ENCODE data around the gene S100A14.
"Not testable (repeated sequence)": the region's sequence is repeated elsewhere in the genome, so short reads cannot be mapped to it uniquely, and the experiment has no call there.

S100A14 gene

DNA sequence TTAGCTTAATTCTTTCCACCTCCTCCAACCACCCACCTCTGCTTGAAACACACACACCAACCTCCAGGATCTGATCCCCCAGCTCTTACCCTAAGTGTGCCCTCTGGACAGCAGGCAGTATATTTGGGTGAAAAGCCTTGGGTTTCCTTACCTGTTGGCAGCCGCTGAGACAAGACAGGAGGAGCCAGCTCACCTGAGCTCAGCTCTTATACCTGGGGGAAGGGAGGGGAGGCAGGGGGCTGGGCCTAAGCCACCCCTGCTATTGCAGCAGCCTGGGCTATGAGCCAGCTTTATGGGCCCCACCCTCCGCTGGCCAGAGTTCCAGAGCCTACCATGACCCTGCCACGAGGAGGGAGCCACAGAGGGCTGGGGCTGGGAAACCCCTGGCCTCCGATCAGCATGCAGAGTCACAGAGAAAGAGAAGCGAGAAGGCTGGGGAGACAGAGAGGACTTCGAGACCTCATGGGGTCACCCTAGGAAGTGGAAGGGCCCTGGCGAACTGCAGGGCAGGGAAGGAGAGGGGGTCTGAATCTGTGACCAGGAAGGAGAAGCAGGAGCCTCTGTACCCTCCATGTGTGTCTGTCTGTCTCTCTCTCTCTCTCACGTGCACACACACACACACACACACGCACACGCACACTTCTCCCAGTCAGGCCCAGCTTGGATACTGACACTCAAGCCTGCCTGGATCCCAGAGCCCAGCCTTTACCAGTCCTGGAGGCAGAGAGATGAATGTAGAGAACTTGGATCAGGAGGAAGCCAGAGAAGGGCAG lies at the start of gene S100A14:
TSS of gene S100A14 (minus strand) at position 182 of the 773 bp plus-strand sequence. CDS start 467 bp downstream, outside the sequence.
- no peak for DNase-seq

DNA sequence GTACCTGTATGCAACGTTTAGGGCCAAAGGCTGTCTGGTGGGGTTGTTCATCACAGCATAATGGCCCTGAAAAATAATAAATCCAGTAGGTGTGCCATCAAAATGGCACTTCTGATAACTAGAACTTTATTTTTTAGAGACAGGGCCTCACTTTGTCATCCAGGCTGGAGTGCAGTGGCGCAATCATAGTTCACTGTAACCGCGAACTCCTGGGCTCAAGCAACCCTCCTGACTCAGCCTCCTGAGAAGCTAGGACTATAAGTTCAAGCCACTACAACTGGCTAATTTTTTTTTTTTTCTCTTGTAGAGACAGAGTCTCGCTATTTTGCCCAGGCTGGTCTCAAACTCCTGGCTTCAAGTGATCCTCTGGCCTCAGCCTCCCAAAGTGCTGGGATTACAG lies 47.1 kb upstream of the S100A14 start:
- DNase-seq: no peak

DNA sequence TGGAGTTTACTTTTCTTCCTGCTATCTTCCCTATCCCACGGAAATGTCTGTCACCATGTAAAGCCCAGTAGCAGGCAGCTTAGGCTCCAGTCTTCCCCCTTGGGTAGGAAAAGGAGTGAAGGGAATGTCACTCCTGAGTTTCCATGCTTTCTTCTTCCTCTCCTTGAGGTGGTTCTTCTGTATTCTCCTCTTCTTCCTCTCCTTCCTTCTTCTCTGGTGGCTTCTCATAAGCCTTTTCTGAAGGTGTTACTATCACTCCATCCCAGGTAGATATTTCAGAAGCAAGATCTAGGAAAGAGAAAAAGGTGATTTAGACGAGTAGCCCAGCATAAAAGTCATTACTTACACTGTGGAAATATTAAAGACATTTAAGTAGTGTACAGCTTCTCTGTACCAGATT lies 46.1 kb upstream of the S100A14 start:
- no peak for DNase-seq

DNA sequence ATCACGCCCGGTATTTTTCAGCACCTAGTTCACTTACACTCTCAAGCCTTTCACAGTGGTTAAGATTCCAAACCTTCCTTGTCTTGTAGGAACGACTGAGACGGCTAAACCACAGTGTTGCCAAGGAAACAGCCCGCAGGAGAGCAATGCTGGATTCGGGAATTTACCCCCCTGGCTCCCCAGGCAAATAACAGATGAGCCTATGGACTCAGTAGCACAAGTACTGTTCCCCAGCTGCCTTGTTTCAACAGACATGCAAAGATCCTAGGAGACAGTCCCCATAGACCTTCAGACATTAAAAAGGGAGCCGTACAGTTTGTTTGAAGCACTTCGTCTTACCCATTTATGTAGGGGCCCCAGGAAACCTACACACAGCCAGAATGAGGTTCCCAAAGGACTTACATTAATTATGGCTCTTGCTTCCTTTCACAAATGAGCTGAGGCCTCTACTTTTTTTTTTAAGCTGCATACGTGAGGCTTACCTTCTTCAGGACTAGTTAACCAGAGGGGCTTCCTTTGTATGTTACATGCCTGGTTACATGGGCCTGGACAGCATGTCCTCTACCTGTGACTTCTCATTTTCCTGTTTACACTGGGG lies 45.1 kb upstream of the S100A14 start:
- no peak for DNase-seq

DNA sequence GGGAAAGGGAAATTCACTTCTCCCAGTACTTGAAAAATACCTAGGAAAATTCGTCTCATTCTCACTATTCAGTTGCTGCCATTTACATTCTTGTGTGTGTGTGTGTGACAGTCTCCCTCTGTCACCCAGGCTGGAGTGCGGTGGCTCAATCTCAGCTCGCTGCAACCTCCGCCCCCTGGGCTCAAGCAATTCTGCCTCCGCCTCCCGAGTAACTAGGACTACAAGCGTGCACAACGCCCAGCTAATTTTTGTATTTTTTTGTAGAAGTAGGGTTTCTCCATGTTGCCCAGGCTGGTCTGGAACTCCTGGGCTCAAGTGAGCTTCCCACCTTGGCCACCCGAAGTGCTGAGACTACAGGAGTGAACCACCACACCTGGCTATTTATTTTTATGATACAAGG lies 43.5 kb upstream of the S100A14 start:
- no peak for DNase-seq

DNA sequence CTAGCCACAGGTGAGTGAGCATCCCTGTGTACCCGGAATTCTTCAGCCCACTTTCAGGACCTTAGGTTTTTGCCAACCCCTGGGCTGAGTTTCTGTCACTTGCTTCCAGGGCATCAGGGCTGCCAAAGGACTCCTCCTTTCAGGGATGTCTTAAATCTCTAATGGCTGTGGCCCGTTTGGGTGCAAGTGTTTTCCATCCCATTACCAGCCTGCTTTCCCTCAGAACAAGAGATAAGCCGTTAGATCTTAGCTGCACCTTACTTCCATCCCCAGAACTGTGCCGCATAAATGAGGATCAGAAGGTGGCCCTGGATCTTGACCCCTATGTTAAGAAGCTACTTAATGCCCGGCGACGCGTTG lies 43.0 kb upstream of the S100A14 start:
- no peak for DNase-seq

DNA sequence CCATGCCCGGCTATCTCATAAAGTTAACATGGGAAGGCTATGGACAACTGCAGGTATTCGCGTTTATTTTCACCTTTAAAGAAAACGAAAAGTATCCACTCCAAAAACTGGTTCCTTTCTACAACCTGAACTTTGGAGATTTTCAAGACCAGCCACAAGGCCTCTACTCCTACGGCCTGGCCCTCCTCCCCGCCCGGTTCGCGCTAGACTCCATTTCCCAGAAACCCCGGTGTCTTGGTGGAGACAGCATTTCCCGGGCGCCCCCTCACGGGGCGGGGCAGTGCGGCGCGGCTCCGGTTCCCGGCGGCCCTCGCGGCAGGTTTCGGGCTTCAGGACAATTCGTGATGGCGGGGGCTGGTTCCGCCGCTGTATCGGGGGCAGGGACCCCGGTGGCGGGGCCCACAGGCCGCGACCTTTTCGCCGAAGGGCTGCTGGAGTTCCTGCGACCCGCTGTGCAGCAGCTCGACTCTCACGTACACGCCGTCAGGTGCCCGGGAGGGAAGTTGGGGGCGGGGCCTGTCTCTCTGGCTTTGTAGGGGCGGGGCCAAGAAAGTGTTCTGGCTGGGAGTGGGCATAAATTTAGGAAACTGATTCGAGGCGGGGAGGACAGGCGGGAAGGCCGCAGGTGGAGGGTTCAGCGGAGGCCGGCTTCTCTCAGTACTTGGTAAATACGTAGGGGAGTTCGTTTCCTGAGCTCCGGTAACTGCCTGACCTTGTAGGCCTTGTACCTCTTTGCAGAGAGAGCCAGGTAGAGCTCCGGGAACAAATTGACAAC lies 42.5 kb upstream of the S100A14 start, which contains the start of gene SNAPIN:
TSS of gene SNAPIN (plus strand) at position 304 of the 775 bp plus-strand sequence. CDS start at position 345, 41 bp downstream.
- DNase-seq: peak; percentile 79

DNA sequence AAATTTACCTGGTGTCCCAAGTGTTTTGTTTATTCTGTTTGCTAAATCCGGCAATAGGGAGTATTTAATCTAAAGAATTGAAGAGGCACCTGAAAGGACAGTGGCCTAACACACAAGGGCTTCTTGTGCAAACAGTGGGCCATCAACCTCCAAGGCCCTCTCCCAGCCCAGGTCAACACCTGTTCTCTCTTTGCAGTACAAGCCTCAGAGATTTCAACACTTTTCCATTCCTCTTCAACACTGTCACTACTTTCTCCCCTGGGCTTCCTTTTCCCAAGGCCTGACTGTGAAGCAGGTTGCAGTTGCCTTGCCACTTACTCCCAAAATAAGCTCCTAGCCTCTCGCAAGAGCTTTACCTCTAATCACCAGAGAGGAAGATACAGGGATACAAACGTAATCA lies 39.2 kb upstream of the S100A14 start:
- DNase-seq: no peak

DNA sequence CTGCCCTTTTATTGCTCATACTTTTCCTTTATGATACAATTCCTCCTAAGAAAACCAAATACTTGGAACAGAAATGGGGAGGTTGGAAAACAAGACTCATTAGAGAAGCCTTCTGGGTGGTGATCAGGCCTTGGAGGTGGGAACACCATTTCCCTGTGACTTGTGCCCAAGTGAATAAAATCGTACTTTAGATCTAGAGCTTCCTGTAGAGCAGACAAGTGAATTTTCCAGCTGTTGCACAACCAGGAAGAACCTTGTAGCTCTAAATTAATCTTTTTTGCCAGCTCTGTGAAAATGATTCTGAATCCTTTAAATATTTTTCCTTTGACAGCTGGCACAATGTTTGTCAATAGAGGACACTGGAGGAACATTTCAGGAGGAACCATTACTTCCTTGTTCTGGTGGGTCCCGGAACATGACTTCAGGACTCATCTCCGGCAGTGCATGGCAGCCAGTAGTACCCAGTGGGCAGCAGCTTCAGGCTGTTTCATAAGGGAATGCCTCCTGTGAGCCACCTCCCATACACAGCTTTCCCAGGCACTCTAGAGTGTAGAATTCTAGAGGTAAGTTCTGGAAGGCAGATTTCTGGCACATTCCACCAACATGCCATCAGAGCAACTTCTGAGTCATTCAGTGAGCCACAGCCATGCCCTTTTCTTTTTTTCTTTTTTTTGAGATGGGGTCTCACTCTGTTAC lies 36.8 kb upstream of the S100A14 start:
- no peak for DNase-seq

DNA sequence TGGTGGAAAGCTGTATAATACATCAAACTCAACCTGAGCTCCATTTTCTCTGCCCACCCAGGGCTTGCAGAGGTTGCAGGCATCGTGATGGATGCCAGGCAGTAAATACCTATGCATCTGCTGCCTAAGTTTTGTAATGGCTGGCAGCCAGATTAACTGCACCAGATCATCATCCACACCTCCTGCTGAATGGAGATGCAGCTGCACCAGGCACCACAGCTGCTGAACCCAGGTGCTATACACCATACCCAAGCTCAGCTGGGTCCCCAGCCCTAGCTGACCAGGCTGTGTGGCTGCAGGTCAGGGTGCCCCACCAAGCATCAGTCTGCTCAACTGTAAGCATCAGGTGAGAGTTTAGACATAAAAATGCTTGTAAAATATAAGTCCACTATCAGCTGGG lies 35.6 kb upstream of the S100A14 start:
- no peak for DNase-seq

DNA sequence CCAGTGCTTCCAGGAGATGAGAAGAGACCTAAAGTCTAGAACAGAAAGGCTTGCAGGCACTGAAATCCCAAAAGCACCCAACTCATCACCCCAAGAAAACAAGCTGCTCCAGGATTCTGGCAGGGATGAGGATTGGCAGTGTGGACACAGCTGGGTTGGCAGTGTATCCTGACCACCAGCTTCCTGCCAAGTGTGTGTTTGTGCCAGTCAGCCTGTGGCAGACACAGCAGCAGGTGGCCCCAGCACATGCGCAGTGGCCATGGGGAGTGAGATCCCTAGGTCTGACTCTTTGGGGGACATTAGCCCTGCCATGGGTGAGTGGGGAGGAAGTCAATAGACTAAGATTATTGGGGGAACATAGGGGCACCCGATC lies 33.7 kb upstream of the S100A14 start:
- no peak for DNase-seq

DNA sequence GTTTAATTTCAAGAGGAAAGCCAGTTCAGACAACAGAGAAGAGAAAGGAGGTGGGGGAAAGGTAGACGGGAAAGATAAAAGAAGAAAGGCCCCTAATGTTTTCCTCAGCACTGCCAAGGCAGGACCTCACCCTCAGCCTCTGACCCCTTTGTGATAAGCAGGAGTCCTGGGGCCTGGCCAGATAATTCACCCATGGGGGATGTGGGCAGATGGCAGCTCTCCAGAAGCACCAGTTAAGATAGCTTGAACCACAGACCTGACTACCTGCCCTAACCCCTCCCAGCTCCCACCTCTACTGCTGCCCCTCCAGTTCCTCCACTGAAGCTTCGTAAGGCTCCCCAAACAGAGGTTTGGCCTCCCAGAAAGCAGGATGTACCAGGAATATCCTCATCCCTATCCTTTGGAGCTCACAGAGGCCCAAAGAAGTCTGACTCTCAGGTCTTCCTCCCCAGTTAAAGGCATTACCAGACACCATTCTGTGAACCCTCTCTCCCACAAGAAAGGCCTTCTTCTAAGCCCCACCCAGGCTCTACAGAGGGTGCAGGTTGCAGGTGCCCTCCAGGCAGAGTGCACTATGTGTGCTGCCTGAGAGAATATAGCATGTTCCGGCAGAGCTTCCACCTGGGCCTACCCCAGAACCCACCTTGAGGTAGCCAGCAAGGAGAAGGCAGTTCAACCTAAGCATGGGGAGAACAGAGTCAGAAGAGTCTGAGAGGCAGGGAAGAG lies 33.2 kb upstream of the S100A14 start:
- DNase-seq: no peak

DNA sequence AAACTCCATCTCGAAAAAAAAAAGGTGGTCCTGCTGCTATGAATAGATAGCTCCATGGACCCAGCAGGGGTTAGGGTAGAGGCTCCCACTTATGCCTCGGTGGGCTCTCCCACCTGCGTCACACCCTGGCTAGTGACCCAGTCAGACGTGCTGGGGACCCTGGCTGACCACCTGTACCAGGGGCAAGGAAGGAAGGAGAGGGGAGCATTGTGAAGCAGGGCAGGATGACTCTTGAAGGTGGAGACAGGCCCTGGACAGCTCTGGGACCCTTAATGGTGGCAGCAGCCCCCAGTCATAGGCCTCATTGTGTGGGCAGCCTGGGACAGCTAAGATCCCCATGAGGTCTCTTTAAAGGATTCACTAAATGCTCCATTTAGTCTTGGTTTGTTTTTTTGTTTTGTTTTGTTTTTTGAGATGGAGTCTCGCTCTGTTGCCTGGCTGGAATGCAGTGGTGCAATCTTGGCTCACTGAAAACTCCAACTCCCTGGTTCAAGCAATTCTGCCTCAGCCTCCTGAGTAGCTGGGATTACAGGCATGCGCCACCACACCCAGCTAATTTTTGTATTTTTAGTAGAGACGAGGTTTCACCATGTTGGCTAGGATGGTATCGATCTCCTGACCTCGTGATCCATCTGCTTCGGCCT lies 32.0 kb upstream of the S100A14 start:
- no peak for DNase-seq

DNA sequence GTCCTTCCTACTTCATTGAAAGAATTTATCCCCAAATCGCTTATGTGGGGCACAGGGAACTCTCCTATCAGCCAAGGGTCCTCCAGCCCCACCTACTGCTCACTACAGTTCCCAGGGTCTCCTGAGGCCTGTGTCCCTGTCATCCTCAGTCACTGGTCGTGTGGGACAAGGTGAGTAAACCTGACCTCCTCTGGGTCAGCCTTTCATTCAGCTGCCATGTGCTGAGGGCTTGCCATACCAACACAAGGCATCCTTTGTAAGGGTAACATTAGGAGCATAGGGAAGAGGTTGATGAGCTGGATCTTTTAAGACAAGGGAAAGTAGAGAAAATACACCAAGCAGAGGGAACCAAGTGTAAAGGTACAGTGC lies 31.2 kb upstream of the S100A14 start:
- no peak for DNase-seq

DNA sequence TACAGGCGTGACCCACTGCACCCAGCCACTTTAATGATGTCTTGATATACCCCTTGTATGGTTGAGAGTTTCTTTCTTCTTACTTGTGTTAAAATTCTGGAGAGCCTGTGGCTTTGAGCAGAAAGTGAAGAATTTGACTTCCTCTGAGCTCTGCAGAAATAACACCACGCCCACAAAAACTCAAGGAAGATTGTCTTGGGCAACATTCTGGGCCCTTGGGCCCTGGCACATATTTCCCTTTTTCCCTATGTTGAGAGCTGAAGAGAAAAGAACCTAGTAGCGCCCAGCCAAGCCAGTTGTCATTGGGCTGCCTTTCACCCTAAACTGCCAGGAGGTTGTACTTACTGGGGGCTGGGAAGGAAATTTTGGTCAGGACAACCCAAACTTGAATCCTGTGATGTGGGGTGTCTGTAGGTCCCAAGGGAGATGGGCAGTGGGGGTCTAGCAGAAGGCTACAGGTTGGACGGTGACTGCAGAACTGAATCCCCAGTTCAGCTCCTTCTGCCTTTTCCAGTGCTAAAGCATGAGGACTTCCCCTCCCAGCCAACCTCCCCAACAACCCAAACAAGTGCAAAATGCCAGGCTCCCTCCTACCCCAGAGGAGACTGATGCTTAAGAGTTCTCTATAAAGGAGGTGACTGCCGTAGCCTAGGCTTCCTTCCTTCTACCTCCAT lies 30.7 kb upstream of the S100A14 start:
- no peak for DNase-seq

DNA sequence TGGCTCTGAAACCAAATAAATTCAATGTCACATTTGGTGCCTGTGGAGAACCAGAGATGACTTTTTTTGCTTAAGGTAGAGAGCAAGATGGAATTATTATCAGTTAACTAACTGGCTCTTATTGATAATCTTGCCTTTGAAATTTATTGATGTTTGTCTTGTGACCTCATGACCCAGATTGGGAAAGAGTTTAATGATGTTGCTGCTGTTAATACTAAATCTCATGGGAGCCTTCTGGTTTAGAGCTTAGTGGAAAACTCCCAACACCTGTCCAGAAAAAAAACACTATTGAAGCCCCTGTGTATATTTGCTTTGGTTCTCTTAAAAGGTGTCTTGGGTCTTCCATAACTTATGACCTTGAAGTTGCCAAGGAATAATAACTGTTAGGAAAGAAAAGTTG lies 27.7 kb upstream of the S100A14 start:
- no peak for DNase-seq

DNA sequence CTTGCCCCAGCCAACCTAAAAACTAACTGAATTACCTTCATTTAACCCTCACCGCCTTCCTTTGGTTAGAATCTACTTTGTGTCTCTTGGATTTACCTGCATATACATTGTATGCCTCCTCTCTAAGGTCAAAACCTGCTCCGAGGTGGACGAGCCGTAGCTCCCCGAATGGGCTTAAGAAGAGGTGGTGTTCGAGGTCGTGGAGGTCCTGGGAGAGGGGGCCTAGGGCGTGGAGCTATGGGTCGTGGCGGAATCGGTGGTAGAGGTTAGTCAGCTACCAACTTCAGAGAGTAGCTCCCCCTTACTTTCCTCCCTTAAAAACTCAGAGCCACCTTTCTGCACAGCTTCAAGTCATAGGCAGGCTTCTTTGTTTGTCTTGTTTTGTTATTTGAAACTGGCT lies 27.0 kb upstream of the S100A14 start:
- DNase-seq: no peak

DNA sequence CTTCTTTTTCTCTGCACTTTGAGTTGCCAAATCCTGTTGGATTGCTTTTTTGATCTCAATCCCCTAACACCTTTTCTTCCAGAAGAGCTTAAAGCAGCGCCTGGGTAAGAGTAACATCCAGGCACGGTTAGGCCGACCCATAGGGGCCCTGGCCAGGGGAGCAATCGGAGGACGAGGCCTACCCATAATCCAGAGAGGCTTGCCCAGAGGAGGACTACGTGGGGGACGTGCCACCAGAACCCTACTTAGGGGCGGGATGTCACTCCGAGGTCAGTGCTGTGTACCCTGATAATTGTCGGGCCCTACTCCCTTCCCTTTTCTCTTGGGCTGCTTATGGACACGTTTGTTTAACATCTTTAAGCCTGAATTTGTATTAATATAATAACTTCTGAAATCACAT lies 26.0 kb upstream of the S100A14 start:
- DNase-seq: no peak

DNA sequence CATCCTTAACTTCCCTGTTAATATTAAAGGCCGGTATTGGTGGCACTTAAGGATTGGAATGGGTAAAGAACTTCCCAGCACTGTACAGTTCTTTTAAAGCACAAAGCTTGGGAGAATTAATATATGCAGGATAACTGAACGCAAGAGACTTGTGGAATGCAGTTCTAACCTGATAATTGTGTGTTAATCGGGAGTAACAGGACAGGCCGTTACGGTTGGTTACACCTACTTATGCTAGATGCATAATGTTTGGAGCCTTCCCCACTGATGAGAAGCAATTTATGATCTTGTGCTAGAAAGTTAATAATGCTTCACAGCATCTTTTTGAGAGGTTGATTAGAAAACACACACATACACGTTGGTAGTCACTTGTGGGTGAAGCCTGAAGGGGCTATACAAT lies 24.7 kb upstream of the S100A14 start:
- DNase-seq: no peak

DNA sequence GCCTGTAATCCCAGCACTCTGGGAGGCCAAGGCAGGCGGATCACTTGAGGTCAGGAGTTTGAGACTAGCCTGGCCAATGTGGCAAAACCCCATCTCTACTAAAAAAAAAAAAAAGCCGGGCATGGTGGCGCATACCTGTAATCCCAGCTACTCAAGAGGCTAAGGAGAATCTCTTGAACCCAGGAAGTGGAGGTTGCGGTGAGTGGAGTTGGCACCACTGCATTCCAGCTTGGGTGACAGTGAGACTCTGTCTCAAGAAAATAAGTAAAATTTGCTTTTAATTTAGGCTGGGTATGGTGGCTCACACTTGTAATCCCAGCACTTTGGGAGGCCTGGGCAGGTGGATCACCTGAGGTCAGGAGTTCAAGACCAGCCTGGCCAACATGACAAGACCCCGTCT lies 24.1 kb upstream of the S100A14 start:
- DNase-seq: not testable (repeated sequence)

DNA sequence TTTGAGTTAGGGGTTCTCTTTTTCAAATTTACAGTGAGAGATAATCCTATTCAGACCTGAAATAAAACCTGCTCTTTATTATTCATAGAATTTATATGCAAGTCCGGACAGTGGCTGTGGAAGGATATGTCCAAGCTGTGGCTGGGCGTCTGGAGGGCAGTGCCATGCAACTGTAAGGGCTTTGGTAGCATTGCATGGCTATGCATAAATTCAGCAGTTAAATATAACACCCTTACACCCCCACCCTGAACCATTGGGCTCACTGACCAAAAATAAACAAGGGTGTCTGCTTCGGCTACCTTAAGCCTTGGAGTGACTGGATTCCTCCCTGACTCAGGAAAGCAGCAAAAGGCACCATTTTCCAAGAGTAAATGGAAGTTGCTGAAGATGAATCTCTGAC lies 23.2 kb upstream of the S100A14 start:
- no peak for DNase-seq

DNA sequence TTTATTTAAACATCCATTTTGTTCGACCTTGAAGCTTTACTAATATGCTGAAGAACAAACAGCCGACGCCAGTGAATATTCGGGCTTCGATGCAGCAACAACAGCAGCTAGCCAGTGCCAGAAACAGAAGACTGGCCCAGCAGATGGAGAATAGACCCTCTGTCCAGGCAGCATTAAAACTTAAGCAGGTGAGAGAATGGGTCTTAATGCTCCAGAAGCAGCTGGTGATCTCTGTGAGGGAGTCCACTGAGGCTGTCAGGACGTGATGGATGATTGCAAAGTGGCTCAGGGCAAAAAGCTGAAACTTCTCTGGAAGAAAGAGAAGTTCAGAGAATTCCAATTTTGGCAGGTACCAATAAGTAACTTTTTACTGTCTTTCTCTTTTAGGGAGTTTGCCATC lies 22.1 kb upstream of the S100A14 start:
- DNase-seq: no peak

Data from activated CD4-positive, alpha-beta T cell treated with anti-CD3 and anti-CD28 coated beads for 1 hour (primary cell).